Astrocyte of the spinal cord (primary cell): ENCODE data around the gene ARF6.
"Not testable (repeated sequence)": the region's sequence is repeated elsewhere in the genome, so short reads cannot be mapped to it uniquely, and the experiment has no call there.

ENCODE experiments used
- DNase-seq: peaks from one replicate; pipeline ENCODE4 v3.0.0; 2011; ENCODE audit warnings: low read depth, low spot score
- H3K4me3 ChIP-seq: 2 replicates; pipeline ENCODE4 v1.5.1; 2011; ENCODE audit warnings: low read depth, mild to moderate bottlenecking, low read length, moderate library complexity
- in situ Hi-C: cut with HindIII; loops from 2 replicates; pipeline ENCODE4 v1.10.0; 2017; ENCODE audit warnings: low sequenced_read_pairs
- TF ChIP-seq, protein P1 (sequence below): IDR thresholded peaks from 2 replicates; pipeline ENCODE4 v1.5.1; 2012; ENCODE audit warnings: low read depth, mild to moderate bottlenecking, low read length, inconsistent platforms

The ARF6 gene

DNA sequence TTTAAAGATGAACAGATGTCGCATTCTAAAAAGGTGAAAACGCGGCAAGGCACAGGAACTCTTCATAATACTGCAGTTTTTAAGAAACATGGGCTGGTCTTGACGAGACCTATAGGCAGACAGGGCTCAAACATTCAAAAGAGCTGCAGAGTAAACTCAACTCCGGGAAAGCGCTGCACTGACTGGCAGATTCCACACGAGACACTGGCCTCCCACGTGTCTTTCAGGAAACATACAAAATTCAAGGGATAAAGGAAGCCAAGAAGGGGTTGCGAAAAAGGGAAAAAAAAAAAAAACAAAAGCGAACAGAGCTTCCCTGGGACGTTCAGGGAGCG, 614 bp upstream of the ARF6 start:
- peak; percentile 84 for DNase-seq
- peak overlapping the region; percentile 90 for H3K4me3 ChIP-seq
- in situ Hi-C loops: no loop called here
- TF ChIP-seq, protein P1, sequence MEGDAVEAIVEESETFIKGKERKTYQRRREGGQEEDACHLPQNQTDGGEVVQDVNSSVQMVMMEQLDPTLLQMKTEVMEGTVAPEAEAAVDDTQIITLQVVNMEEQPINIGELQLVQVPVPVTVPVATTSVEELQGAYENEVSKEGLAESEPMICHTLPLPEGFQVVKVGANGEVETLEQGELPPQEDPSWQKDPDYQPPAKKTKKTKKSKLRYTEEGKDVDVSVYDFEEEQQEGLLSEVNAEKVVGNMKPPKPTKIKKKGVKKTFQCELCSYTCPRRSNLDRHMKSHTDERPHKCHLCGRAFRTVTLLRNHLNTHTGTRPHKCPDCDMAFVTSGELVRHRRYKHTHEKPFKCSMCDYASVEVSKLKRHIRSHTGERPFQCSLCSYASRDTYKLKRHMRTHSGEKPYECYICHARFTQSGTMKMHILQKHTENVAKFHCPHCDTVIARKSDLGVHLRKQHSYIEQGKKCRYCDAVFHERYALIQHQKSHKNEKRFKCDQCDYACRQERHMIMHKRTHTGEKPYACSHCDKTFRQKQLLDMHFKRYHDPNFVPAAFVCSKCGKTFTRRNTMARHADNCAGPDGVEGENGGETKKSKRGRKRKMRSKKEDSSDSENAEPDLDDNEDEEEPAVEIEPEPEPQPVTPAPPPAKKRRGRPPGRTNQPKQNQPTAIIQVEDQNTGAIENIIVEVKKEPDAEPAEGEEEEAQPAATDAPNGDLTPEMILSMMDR: no peak

DNA sequence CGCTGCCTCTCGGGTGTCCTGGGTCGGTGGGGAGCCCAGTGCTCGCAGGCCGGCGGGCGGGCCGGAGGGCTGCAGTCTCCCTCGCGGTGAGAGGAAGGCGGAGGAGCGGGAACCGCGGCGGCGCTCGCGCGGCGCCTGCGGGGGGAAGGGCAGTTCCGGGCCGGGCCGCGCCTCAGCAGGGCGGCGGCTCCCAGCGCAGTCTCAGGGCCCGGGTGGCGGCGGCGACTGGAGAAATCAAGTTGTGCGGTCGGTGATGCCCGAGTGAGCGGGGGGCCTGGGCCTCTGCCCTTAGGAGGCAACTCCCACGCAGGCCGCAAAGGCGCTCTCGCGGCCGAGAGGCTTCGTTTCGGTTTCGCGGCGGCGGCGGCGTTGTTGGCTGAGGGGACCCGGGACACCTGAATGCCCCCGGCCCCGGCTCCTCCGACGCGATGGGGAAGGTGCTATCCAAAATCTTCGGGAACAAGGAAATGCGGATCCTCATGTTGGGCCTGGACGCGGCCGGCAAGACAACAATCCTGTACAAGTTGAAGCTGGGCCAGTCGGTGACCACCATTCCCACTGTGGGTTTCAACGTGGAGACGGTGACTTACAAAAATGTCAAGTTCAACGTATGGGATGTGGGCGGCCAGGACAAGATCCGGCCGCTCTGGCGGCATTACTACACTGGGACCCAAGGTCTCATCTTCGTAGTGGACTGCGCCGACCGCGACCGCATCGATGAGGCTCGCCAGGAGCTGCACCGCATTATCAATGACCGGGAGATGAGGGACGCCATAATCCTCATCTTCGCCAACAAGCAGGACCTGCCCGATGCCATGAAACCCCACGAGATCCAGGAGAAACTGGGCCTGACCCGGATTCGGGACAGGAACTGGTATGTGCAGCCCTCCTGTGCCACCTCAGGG, 679 bp downstream of the ARF6 start:
- TF ChIP-seq, protein P1: no peak
- in situ Hi-C loops: no loop called here
- no peak for DNase-seq

DNA sequence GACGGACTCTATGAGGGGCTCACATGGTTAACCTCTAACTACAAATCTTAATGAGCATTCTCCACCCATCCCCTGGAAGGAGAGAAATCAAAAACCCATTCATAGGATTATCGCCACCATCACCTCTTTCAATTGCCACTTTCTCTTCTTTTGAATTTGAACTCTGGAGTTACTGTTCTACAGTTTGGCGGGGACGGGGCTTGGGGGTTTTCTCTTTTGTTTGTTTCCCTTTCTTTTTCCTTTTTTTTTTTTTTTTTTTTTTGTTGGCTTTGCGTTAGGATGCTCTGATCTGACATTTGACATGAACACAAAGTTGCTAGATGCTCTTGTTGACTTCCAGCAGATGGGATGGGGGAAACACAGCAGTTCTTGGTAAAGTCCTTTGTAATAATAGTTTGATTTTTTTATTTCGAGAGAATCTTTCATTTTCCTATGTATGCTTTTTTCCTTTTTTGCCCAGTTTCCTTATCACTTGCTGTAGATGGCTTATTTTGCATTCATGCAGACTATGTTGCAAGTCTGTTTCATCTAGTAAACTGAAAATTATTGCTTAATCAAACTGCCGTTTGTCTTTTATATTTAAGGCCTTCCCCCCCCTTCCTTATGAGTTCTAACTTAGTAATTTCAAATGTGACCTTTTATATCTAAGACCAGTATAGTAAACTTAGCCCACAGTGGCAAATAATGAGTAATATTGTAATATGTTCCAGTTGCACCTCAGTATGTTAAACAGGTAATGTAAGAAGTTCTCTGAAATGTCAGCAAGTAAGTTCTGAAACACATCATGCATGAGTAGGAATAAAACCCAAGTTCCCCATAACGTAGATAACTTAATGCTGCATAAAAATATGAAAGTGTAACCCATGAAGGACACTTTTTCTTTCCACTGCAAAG, 1.6 kb downstream of the ARF6 start:
- DNase-seq, in situ Hi-C loops: not testable (repeated sequence)
- H3K4me3 ChIP-seq: peak overlapping the region; percentile 90

More for the DNA sequence above, 679 bp downstream of the ARF6 start:
- H3K4me3 ChIP-seq: peak overlapping the region; percentile 90

DNA sequence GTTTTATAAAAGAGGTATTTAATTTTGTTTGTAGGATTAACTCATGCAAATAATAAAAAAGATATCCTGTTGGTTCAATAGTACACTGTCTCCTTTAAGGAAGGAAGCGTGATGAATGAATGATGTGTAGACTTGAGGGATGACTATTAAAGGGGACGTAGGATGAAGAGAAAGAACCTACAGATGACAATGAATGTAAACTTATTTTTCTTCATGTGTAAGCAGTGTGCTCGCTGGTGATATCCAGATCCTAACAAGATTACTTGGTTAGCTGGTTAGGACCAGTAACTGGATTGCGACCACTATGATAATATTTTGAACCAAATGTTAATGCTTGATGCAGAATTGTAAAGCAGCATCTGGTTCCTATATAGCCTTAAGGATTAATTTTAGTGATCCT, 2.6 kb downstream of the ARF6 start:
- peak overlapping the region; percentile 90 for H3K4me3 ChIP-seq
- no peak for DNase-seq
- TF ChIP-seq, protein P1: no peak
- in situ Hi-C loops: no loop called here

DNA sequence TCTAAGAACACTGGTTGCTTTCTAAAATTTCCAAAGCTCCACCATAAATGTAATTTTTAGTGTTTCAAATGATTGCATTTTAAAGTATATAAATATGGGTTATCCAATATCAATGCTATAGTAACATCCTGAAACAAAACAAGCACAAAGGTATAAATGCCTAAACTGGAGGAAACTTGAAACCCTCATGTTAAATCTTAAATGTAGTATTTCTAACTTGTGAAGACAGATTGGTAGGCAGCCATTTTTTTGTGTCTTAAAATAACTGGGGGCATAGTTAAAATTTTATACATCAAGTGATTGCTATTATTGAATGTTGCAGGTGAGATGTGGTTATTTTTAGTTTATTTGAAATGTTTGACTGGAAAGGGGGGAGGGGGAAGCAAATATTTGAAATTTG, 3.4 kb downstream of the ARF6 start:
- H3K4me3 ChIP-seq: peak overlapping the region; percentile 90
- in situ Hi-C loops, DNase-seq: not testable (repeated sequence)

DNA sequence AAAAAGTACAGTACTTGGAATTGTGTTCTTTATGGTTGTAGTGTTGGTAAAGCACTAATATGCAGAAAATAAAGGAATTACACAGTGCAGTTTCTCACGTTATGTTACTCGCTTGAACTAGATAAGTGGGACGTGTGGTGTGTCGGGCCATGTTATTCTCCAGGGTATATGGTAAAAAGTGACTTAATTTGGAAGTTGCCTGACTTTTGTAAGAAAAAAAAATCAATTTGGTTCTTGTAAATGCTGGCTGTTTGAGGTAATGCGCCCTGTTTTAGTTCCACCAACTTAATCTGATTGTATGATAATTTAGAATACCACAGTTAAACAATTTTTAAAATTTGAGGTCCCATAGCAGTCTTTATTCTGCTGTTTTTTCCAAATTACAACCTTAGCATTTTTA, 4.1 kb downstream of the ARF6 start:
- in situ Hi-C loops: no loop called here
- no peak for DNase-seq
- H3K4me3 ChIP-seq: peak overlapping the region; percentile 90
- TF ChIP-seq, protein P1: no peak

DNA sequence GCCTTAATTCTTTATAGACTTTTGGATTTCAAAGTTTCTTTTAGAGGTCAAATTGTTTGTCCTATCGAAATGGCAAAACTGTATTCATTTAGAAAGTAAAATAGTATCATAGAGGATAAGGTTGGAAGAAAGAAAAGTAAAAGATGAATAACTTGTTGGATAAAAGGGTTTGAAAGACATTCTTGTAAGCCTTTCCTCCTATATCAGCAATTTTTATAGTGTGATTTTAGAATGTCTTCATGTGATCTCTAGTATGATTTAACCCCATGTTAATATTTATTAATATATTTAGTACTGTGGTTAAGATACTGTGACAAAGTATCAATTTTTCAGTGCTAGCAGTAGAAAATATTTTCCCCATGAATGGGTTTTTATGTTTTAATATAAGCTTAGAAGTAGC, 4.5 kb downstream of the ARF6 start:
- in situ Hi-C loops: no loop called here
- peak overlapping the region; percentile 90 for H3K4me3 ChIP-seq

More for the DNA sequence above, 4.5 kb downstream of the ARF6 start:
- DNase-seq: no peak
- TF ChIP-seq, protein P1: no peak
